HepG2 (cell line): ENCODE measurements around the gene LENEP. TPM values are rescaled to one million over a fixed set of nuclear protein-coding genes. Genes with fewer than 3 reads are reported as not detected.

ENCODE experiments used
- CBX1 ChIP-seq: IDR thresholded peaks from one replicate; pipeline ENCODE4 v1.6.1; 2016; ENCODE audit warnings: antibody characterized with exemption, low read depth
- DRAP1 ChIP-seq: IDR thresholded peaks from 2 replicates; pipeline ENCODE4 v1.6.1; 2016; ENCODE audit warnings: missing genetic modification reagents, missing compliant biosample characterization
- FOXP1 ChIP-seq, 2 experiments: fragments of 450-650 bp in 1 of 2; IDR thresholded peaks; 2 replicates each; pipeline ENCODE4 v1.6.1; 2017 to 2018; ENCODE audit warnings: antibody characterized with exemption in 1 of 2
- HDAC6 ChIP-seq: fragments of 200-600 bp; sonication (generic); IDR thresholded peaks from 2 replicates; pipeline ENCODE4 v1.7.0; 2017; ENCODE audit warnings: mild to moderate bottlenecking, antibody characterized with exemption, low read length, low read depth
- HNRNPLL ChIP-seq: fragments of 200-400 bp; formaldehyde crosslinking; IDR thresholded peaks from 2 replicates; pipeline ENCODE4 v1.6.1; 2017; ENCODE audit warnings: mild to moderate bottlenecking, low read depth, low read length; ENCODE audit not compliant: poor library complexity, severe bottlenecking
- NR0B2 ChIP-seq: sonication (generic); formaldehyde crosslinking; IDR thresholded peaks from 2 replicates; pipeline ENCODE4 v1.4.0; 2020; ENCODE audit warnings: mild to moderate bottlenecking, missing genetic modification reagents
- PRDM15 ChIP-seq: sonication (generic); formaldehyde crosslinking; IDR thresholded peaks from 2 replicates; pipeline ENCODE4 v1.4.0; 2020; ENCODE audit warnings: missing genetic modification reagents
- USF2 ChIP-seq, 2 experiments: sonication (generic) in 1 of 2; formaldehyde crosslinking in 1 of 2; IDR thresholded peaks; 2 replicates each; pipeline versions ENCODE4 v1.5.1 to v1.6.1; 2011 to 2020; ENCODE audit warnings: borderline replicate concordance in 1 of 2, low read depth in 1 of 2, low read length in 1 of 2, mild to moderate bottlenecking in 1 of 2, missing genetic modification reagents in 1 of 2, moderate library complexity in 1 of 2
- ZBTB26 ChIP-seq: IDR thresholded peaks from 2 replicates; pipeline ENCODE4 v1.6.1; 2016; ENCODE audit warnings: missing compliant biosample characterization, missing genetic modification reagents, borderline replicate concordance
- ZBTB49 ChIP-seq: sonication (generic); formaldehyde crosslinking; IDR thresholded peaks from 2 replicates; pipeline ENCODE4 v1.4.0; 2020; ENCODE audit warnings: missing genetic modification reagents, borderline replicate concordance
- ZHX1 ChIP-seq: sonication (generic); formaldehyde crosslinking; IDR thresholded peaks from 2 replicates; pipeline ENCODE4 v1.8.1; 2022; ENCODE audit warnings: low read depth, mild to moderate bottlenecking, missing genetic modification reagents
- ZKSCAN5 ChIP-seq: sonication (generic); formaldehyde crosslinking; IDR thresholded peaks from 2 replicates; pipeline ENCODE4 v1.5.1; 2020; ENCODE audit warnings: mild to moderate bottlenecking, missing genetic modification reagents
- ZNF766 ChIP-seq: sonication (generic); formaldehyde crosslinking; IDR thresholded peaks from 2 replicates; pipeline ENCODE4 v1.5.0; 2020; ENCODE audit warnings: missing genetic modification reagents, borderline replicate concordance
- polyA plus RNA-seq, 8 experiments: library from polyadenylated mRNA; depleted of rRNA in 3 of 8; stranded (reverse) in 7 of 8; unstranded in 1 of 8; fragments of >200 nt; fragmentation: Illumina TruSeq in 4 of 8; extraction: Trizol in 4 of 8; gene quantifications; 2 replicates each; pipeline versions ENCODE4 v1.2.1 to v1.2.3, GENCODE V29; 2011 to 2016; ENCODE audit warnings: low read depth in 4 of 8, missing spikeins in 1 of 8, mixed read lengths in 1 of 8; ENCODE audit not compliant: insufficient read depth in 1 of 8
- total RNA-seq, 5 experiments: library from RNA; depleted of rRNA; stranded (reverse); fragments of >200 nt; fragmentation: Illumina TruSeq; extraction: Trizol; gene quantifications; 2 replicates each; pipeline ENCODE4 v1.2.3, GENCODE V29; 2016; ENCODE audit warnings: low read depth in 1 of 5

LENEP gene
- total and polyA plus RNA-seq, 2 of the 13 experiments (the other 11 are each of a cell fraction or from before 2014, with no cell fraction given) = 0.29 TPM; not detected in 1

GRCh38 chr1:154973344-154974101 is 19.9 kb upstream of the LENEP start (continued):
- 0 out of 2 replicates have a peak, but pooled peaks have one; percentile 15 for TF ChIP-seq PRDM15 (CRISPR knock-in tag)
- TF ChIP-seq ZHX1 (CRISPR knock-in tag) = no peak
- no peak for TF ChIP-seq ZBTB26 (CRISPR knock-in tag)
- no peak for TF ChIP-seq ZBTB49 (CRISPR knock-in tag)
- peak; percentile 99 for TF ChIP-seq DRAP1 (CRISPR knock-in tag)
- no peak for TF ChIP-seq HDAC6
- TF ChIP-seq ZNF766 (CRISPR knock-in tag) = no peak
- TF ChIP-seq FOXP1 (IDR thresholded peaks at IDR 0.05) = no peak
- peak; percentile 8; the same call in 1 of the 2 replicates for TF ChIP-seq FOXP1 (CRISPR knock-in tag; IDR thresholded peaks at IDR 0.05)
- no peak for TF ChIP-seq NR0B2 (CRISPR knock-in tag)
- TF ChIP-seq ZKSCAN5 (CRISPR knock-in tag) = no peak
- TF ChIP-seq CBX1 = no peak
- TF ChIP-seq HNRNPLL = peak; percentile 13
- no peak for TF ChIP-seq USF2 (IDR thresholded peaks at IDR 0.05; ENCODE audit: low read depth, low read length)
- TF ChIP-seq USF2 (CRISPR knock-in tag; IDR thresholded peaks at IDR 0.05; ENCODE audit: borderline replicate concordance) = 0 out of 2 replicates have a peak, but pooled peaks have one; percentile 33
